Endodermal cell (in vitro differentiated cells): ENCODE data around the gene GUCD1. TPM values are rescaled to one million over a fixed set of nuclear protein-coding genes. Genes with fewer than 3 reads are reported as not detected.
A peak's percentile ranks its signal among the peaks of the same experiment; 100 is the strongest.

Source experiments
- DNase-seq: peaks from one replicate; pipeline ENCODE4 v3.0.0-alpha.2; 2017
- H3K27ac ChIP-seq: 2 replicates; pipeline ENCODE4 v1.5.1; 2013; ENCODE audit warnings: mild to moderate bottlenecking, low read depth, low read length, moderate library complexity
- H3K27me3 ChIP-seq: 2 replicates; pipeline ENCODE4 v1.6.1; 2013; ENCODE audit warnings: mild to moderate bottlenecking, low read length, moderate library complexity; ENCODE audit not compliant: insufficient read depth, control insufficient read depth, poor library complexity, severe bottlenecking
- H3K36me3 ChIP-seq: 2 replicates; pipeline ENCODE4 v1.7.0; 2013; ENCODE audit warnings: mild to moderate bottlenecking, low read length, moderate library complexity; ENCODE audit not compliant: control insufficient read depth, insufficient read depth
- H3K4me1 ChIP-seq: one replicate; pipeline ENCODE4 v1.7.0; 2013; ENCODE audit warnings: low read length; ENCODE audit not compliant: control insufficient read depth, insufficient read depth
- H3K4me3 ChIP-seq: 2 replicates; pipeline ENCODE4 v1.5.1; 2013; ENCODE audit warnings: mild to moderate bottlenecking, low read length, moderate library complexity
- H3K9ac ChIP-seq: 2 replicates; pipeline ENCODE4 v1.6.1; 2013; ENCODE audit warnings: mild to moderate bottlenecking, low read length, moderate library complexity; ENCODE audit not compliant: poor library complexity, severe bottlenecking; ENCODE audit errors: extremely low read depth
- H3K9me3 ChIP-seq: 2 replicates; pipeline ENCODE4 v1.6.1; 2013; ENCODE audit warnings: mild to moderate bottlenecking, low read length, moderate library complexity; ENCODE audit not compliant: control insufficient read depth
- H3K27ac Mint-ChIP-seq: 2 replicates; pipeline ENCODE4 v1.8.0; 2020; ENCODE audit warnings: mixed read lengths
- H3K27me3 Mint-ChIP-seq: 2 replicates; pipeline ENCODE4 v1.8.0; 2021; ENCODE audit warnings: mild to moderate bottlenecking, mixed read lengths; ENCODE audit not compliant: insufficient read depth
- H3K36me3 Mint-ChIP-seq: 2 replicates; pipeline ENCODE4 v1.8.0; 2020; ENCODE audit warnings: low read depth, mixed read lengths
- H3K4me1 Mint-ChIP-seq: 2 replicates; pipeline ENCODE4 v1.8.0; 2020; ENCODE audit warnings: mixed read lengths
- H3K4me3 Mint-ChIP-seq: 2 replicates; pipeline ENCODE4 v1.8.0; 2020; ENCODE audit warnings: mild to moderate bottlenecking, moderate library complexity, mixed read lengths
- H3K9me3 Mint-ChIP-seq: 2 replicates; pipeline ENCODE4 v1.8.0; 2020; ENCODE audit warnings: mild to moderate bottlenecking, mixed read lengths
- CTCF ChIP-seq: fragments of 200-600 bp; sonication (generic); conservative IDR thresholded peaks from 2 replicates; pipeline ENCODE4 v1.5.0; 2021; ENCODE audit warnings: antibody characterized with exemption, mild to moderate bottlenecking
- WGBS, 2 experiments: methylation state at CpG; one replicate each; pipeline versions ENCODE4 v1.1.5 to v1.1.7; 2013; ENCODE audit warnings: missing lambda C conversion rate in 2 of 2, mixed read lengths in 1 of 2; ENCODE audit not compliant: insufficient coverage in 1 of 2, insufficient read length in 1 of 2; 5-methylcytosine and 5-hydroxymethylcytosine counted together
- total RNA-seq, 2 donors: library from RNA; stranded (reverse); fragmentation: NEBNext Ultra II Directional in 1 of 2; extraction: Animal tissue kit (Norgen Biotek cat#: 25700) in 1 of 2; gene quantifications; 2 replicates in 1 of 2; 3 replicates in 1 of 2; pipeline ENCODE4 v1.2.1, GENCODE V29; 2021

GUCD1 gene
- total RNA-seq, 2 donors from 2014 or later, result 64.7 to 73.6 TPM

DNA sequence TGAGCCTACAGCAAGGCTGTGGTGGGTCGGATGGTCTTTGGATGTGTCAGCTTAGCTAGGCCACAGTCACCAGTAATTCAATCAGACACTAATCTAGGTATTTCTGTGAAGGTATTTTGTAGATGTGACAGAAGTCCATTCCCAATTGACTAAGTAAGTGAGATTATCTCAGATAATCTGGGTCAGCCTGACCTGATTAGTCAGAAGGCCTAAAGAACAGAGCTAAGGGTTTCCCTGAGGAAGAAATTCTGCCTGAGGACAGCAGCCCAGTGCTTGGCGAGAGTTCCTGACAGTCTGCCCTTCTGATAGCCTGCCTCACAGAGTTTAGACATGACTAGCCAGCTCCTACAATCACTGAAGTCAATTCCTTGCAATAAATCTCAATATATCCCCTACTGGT lies 28.7 kb downstream of the GUCD1 start:
- no peak overlapping the region for H3K4me3 ChIP-seq
- DNase-seq, result no peak
- no peak overlapping the region for H3K4me3 Mint-ChIP-seq
- H3K27ac ChIP-seq, result no peak overlapping the region
- whole genome bisulfite sequencing, 2 experiments, result 70 to 88% methylated on average over 1 of the region's 2 CpGs
- H3K36me3 ChIP-seq, result no peaks in the 10 kb centered on the region
- H3K27me3 Mint-ChIP-seq, result no peaks in the 10 kb centered on the region
- H3K36me3 Mint-ChIP-seq, result no peaks in the 10 kb centered on the region
- TF ChIP-seq CTCF, result no peak
- H3K4me1 Mint-ChIP-seq, result peaks cover 5% of the 10 kb centered on the region
- H3K9me3 Mint-ChIP-seq, result no peaks in the 10 kb centered on the region
- no peaks in the 10 kb centered on the region for H3K27me3 ChIP-seq
- no peaks in the 10 kb centered on the region for H3K9me3 ChIP-seq
- no peak overlapping the region for H3K27ac Mint-ChIP-seq
- H3K4me1 ChIP-seq, result peaks cover 9% of the 10 kb centered on the region
- no peak overlapping the region for H3K9ac ChIP-seq

- Histone ChIP-seq H3K9me3 (no peaks in the 10 kb centered on the region), H3K9ac (no peak overlapping the region), H3K36me3 (no peaks in the 10 kb centered on the region), H3K27ac (no peak overlapping the region), H3K4me3 (no peak overlapping the region), H3K4me1 (peaks cover 9% of the 10 kb centered on the region), H3K27me3 (no peaks in the 10 kb centered on the region)
- Mint-ChIP-seq H3K36me3 (no peaks in the 10 kb centered on the region), H3K4me3 (no peak overlapping the region), H3K27ac (no peak overlapping the region), H3K4me1 (peaks cover 8% of the 10 kb centered on the region), H3K27me3 (no peaks in the 10 kb centered on the region), H3K9me3 (no peaks in the 10 kb centered on the region)
- 19 to 22% methylated on average over 10 to 12 of the region's 12 CpGs for WGBS, 2 experiments
- DNase-seq, result peak; percentile 95
- TF ChIP-seq CTCF, result peak; percentile 87
Observed at GRCh38 chr22:24525416-24526037, 29.4 kb downstream of the GUCD1 start.

DNA sequence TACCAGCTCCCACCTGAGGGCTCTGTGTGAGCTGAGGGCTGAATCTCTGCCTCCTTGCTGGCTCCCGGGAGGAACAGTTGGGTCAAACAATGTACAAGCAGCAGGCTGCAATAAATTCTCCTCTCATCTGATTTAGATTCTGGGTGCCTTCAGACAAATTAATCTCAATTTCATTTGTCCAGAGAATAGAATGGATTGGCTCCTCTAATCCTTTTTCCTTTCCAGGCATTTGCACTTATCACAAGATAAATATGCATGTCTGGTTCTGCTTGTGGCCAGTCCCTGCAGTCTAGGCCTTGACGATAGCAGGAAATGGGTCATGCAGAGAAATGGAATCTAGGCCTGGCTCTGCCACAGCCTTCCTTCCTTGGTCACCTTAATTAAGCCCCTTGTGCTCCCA lies 31.1 kb downstream of the GUCD1 start:
- peaks cover 9% of the 10 kb centered on the region for H3K4me1 ChIP-seq
- H3K9ac ChIP-seq, result no peak overlapping the region
- H3K27ac Mint-ChIP-seq, result no peak overlapping the region
- no peaks in the 10 kb centered on the region for H3K9me3 Mint-ChIP-seq
- 93 to 94% methylated on average over 2 of the region's 2 CpGs for WGBS, 2 experiments
- H3K4me1 Mint-ChIP-seq, result peaks cover 9% of the 10 kb centered on the region
- no peak for TF ChIP-seq CTCF
- no peaks in the 10 kb centered on the region for H3K27me3 Mint-ChIP-seq
- H3K4me3 ChIP-seq, result no peak overlapping the region
- DNase-seq, result no peak
- H3K9me3 ChIP-seq, result no peaks in the 10 kb centered on the region
- H3K27ac ChIP-seq, result no peak overlapping the region
- no peaks in the 10 kb centered on the region for H3K36me3 Mint-ChIP-seq
- no peaks in the 10 kb centered on the region for H3K36me3 ChIP-seq
- no peaks in the 10 kb centered on the region for H3K27me3 ChIP-seq
- H3K4me3 Mint-ChIP-seq, result no peak overlapping the region
